ENCODE results near the gene ZNF275. TPM values are rescaled to one million over a fixed set of nuclear protein-coding genes. Genes with fewer than 3 reads are reported as not detected.

ZNF275 gene
- total RNA-seq, 1 experiment from 2014 or later: 9.8 TPM

- no peak for TF ChIP-seq EZH2phosphoT487 (IDR thresholded peaks at IDR 0.05; ENCODE audit: borderline replicate concordance)
- TF ChIP-seq CBX3 (IDR thresholded peaks at IDR 0.05; ENCODE audit: low read depth): no peak
- TF ChIP-seq POLR2A (IDR thresholded peaks at IDR 0.05; ENCODE audit: borderline replicate concordance, extremely low read depth, insufficient read depth, insufficient read length): no peak
These were observed 28.0 kb upstream of the ZNF275 start (continued) for GRCh38 chrX:153305972-153306371.

DNA sequence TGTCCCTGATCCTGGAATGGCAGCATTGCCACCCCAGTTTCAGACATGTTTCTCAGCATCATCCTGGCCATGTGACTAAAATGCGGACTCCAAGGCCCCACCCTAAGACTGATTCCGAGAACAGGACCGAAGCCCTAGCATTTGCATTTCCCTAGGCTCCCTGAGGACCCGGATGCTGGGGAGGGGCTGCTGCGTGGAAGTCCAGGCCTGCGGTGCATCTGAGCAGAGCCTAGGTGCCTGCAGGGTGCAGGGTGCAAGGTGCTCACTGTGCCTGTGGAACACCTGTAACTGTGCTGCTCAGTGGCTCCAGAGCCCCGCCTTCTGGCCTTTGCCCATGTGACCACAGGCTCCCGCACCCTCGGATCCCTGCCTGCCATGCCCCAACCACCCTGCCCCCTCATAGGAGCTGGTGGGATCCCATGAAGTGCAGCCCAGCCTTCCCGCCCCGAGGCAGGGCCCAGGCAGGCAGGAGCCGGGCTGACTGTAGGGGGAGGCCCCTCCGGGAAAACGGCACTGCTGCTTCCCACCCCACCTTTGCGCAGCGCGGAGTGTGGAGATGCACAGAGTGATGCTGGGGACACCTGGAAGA lies 27.3 kb upstream of the ZNF275 start:
- ChIA-PET RAD21 (ENCODE audit: low non-redundant PET in 1 of 2, low total read pairs in 2 of 2, uncharacterized antibody in 2 of 2, unreplicated experiment in 2 of 2) (no interaction called here), POLR2A (no interaction called here), CTCF (no interaction called here)
- intact Hi-C loops (cut with micrococcal nuclease): no loop called here
- Histone ChIP-seq H3K27ac (ENCODE audit: low read depth, low read length) (no peak overlapping the region), H3K27me3 (ENCODE audit: insufficient read depth, low read length) (peaks cover 8% of the 10 kb centered on the region; the same call in 1 of the 2 replicates), H3K4me3 (replicated peaks in 1 of 2; ENCODE audit: low read depth in 1 of 2, low read length in 2 of 2) (no peak overlapping the region), H3K9me3 (ENCODE audit: control insufficient read depth in 1 of 2, insufficient read depth in 1 of 2, low read depth in 1 of 2, low read length in 2 of 2) (no peaks in the 10 kb centered on the region), H2AFZ (ENCODE audit: low read depth, low read length, poor library complexity, severe bottlenecking) (no peak overlapping the region), H3K9me2 (ENCODE audit: insufficient read depth) (no peaks in the 10 kb centered on the region), H3K4me1 (ENCODE audit: control insufficient read depth in 1 of 2, insufficient read depth in 2 of 2, low read length in 2 of 2) (no peaks in the 10 kb centered on the region), H4K20me1 (ENCODE audit: insufficient read depth) (no peaks in the 10 kb centered on the region), H3K4me2 (ENCODE audit: low read length) (no peak overlapping the region), H3K79me2 (ENCODE audit: insufficient read depth, low read length) (no peaks in the 10 kb centered on the region), H3K36me3 (ENCODE audit: control insufficient read depth in 1 of 2, insufficient read depth in 2 of 2, low read length in 2 of 2) (no peaks in the 10 kb centered on the region), H3K9ac (ENCODE audit: low read length) (no peak overlapping the region)
- no TSS peak for BruUV-seq (replicated peaks)
- no peak for ATAC-seq
- TF ChIP-seq EGR1 (IDR thresholded peaks at IDR 0.05; ENCODE audit: low read depth) (no peak), ZFX (IDR thresholded peaks at IDR 0.05) (no peak), CEBPB (IDR thresholded peaks at IDR 0.05; ENCODE audit: low read depth) (no peak), ELF1 (IDR thresholded peaks at IDR 0.05; ENCODE audit: borderline replicate concordance, low read depth) (no peak), RAD21 (IDR thresholded peaks at IDR 0.05; ENCODE audit: low read depth) (no peak), SRF (IDR thresholded peaks at IDR 0.05; ENCODE audit: low read depth) (no peak), JUND (IDR thresholded peaks at IDR 0.05) (no peak), SP1 (IDR thresholded peaks at IDR 0.05; ENCODE audit: low read depth) (no peak), EZH2 (IDR thresholded peaks at IDR 0.05) (no peak), MAX (IDR thresholded peaks at IDR 0.05) (no peak)
- TF ChIP-seq, protein P1, sequence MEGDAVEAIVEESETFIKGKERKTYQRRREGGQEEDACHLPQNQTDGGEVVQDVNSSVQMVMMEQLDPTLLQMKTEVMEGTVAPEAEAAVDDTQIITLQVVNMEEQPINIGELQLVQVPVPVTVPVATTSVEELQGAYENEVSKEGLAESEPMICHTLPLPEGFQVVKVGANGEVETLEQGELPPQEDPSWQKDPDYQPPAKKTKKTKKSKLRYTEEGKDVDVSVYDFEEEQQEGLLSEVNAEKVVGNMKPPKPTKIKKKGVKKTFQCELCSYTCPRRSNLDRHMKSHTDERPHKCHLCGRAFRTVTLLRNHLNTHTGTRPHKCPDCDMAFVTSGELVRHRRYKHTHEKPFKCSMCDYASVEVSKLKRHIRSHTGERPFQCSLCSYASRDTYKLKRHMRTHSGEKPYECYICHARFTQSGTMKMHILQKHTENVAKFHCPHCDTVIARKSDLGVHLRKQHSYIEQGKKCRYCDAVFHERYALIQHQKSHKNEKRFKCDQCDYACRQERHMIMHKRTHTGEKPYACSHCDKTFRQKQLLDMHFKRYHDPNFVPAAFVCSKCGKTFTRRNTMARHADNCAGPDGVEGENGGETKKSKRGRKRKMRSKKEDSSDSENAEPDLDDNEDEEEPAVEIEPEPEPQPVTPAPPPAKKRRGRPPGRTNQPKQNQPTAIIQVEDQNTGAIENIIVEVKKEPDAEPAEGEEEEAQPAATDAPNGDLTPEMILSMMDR (IDR thresholded peaks at IDR 0.05 in 2 of 3, conservative IDR thresholded peaks at IDR 0.05 in 1 of 3; ENCODE audit: borderline replicate concordance in 1 of 3, insufficient read depth in 1 of 3, low read depth in 2 of 3, low read length in 2 of 3): no peak
- no peak for DNase-seq (ENCODE audit: low read depth, low spot score)

All from HCT116 (cell line).